Upper lobe of left lung (tissue), 4 donors: ENCODE results near the gene AP3M1.
A peak's percentile ranks its signal among the peaks of the same experiment; 100 is the strongest.

Experiments
- CTCF ChIP-seq, 6 experiments: fragments of 450-650 bp in 4 of 6; fragments of 200-600 bp in 2 of 6; sonication (generic) in 2 of 6; IDR thresholded peaks; one replicate each; pipeline ENCODE4 v1.5.1; 2016 to 2019; ENCODE audit warnings: antibody characterized with exemption in 6 of 6
- POLR2A ChIP-seq, 4 donors: fragments of 450-650 bp; IDR thresholded peaks; one replicate each; pipeline ENCODE4 v1.5.1; 2016 to 2017; ENCODE audit warnings: antibody characterized with exemption in 4 of 4, mild to moderate bottlenecking in 2 of 4

- TF ChIP-seq CTCF (IDR thresholded peaks at IDR 0.05) (no peak), POLR2A (IDR thresholded peaks at IDR 0.05) (peak in 1 of 4 donors; percentile 24)
These were observed 39.4 kb upstream of the AP3M1 start for GRCh38 chr10:74189999-74190421.
